SK-N-SH treated with all-trans-retinoic acid at 6 μM for 48 hours (cell line): ENCODE results near the gene ACTRT3.

Experiments used
- ATAC-seq: fragments of 200-7000 bp; cut with Tn5 transposase; 3 replicates; pipeline ENCODE4 v1.9.1; 2020; ENCODE audit warnings: mild to moderate bottlenecking, moderate library complexity
- CREB5 ChIP-seq: fragments of 250-450 bp; sonication (Bioruptor Pico); IDR thresholded peaks from 2 replicates; pipeline ENCODE4 v1.5.1; 2020; ENCODE audit warnings: low read depth, mild to moderate bottlenecking, moderate library complexity
- CSDC2 ChIP-seq: fragments of 250-450 bp; sonication (Bioruptor Pico); IDR thresholded peaks from 2 replicates; pipeline ENCODE4 v1.5.0; 2020; ENCODE audit warnings: mild to moderate bottlenecking, moderate library complexity
- CSRNP3 ChIP-seq: fragments of 250-450 bp; sonication (Bioruptor Pico); IDR thresholded peaks from 2 replicates; pipeline ENCODE4 v1.5.1; 2021; ENCODE audit warnings: mild to moderate bottlenecking, moderate library complexity
- ESRRG ChIP-seq: fragments of 250-450 bp; sonication (Bioruptor Pico); IDR thresholded peaks from 2 replicates; pipeline ENCODE4 v1.6.1; 2021; ENCODE audit warnings: mild to moderate bottlenecking
- GLIS3 ChIP-seq: fragments of 250-450 bp; sonication (Bioruptor Pico); IDR thresholded peaks from 2 replicates; pipeline ENCODE4 v1.5.0; 2020; ENCODE audit warnings: mild to moderate bottlenecking, moderate library complexity
- ISL1 ChIP-seq: fragments of 250-450 bp; sonication (Bioruptor Pico); IDR thresholded peaks from 2 replicates; pipeline ENCODE4 v2.1.2; 2022; ENCODE audit warnings: mild to moderate bottlenecking, moderate library complexity
- OSR1 ChIP-seq: fragments of 250-450 bp; sonication (Bioruptor Pico); IDR thresholded peaks from 2 replicates; pipeline ENCODE4 v1.8.0; 2022; ENCODE audit warnings: moderate library complexity, mild to moderate bottlenecking, inconsistent platforms
- PATZ1 ChIP-seq: fragments of 250-450 bp; sonication (Bioruptor Pico); IDR thresholded peaks from 2 replicates; pipeline ENCODE4 v1.8.0; 2020; ENCODE audit warnings: mild to moderate bottlenecking, moderate library complexity, borderline replicate concordance
- PPARA ChIP-seq: fragments of 250-450 bp; sonication (Bioruptor Pico); IDR thresholded peaks from 2 replicates; pipeline ENCODE4 v1.5.0; 2020; ENCODE audit warnings: mild to moderate bottlenecking, borderline replicate concordance
- RARB ChIP-seq: fragments of 250-450 bp; sonication (Bioruptor Pico); IDR thresholded peaks from 2 replicates; pipeline ENCODE4 v1.8.0; 2021; ENCODE audit warnings: mild to moderate bottlenecking, moderate library complexity
- SNAI2 ChIP-seq: fragments of 250-450 bp; sonication (Bioruptor Pico); IDR thresholded peaks from 2 replicates; pipeline ENCODE4 v1.5.0; 2020; ENCODE audit warnings: mild to moderate bottlenecking, moderate library complexity
- TOX ChIP-seq: fragments of 250-450 bp; sonication (Bioruptor Pico); IDR thresholded peaks from 2 replicates; pipeline ENCODE4 v1.8.0; 2021; ENCODE audit warnings: mild to moderate bottlenecking, moderate library complexity, borderline replicate concordance
- TSHZ2 ChIP-seq: fragments of 250-450 bp; sonication (Bioruptor Pico); IDR thresholded peaks from 2 replicates; pipeline ENCODE4 v1.5.0; 2020; ENCODE audit warnings: mild to moderate bottlenecking, moderate library complexity
- ZC3H10 ChIP-seq: fragments of 250-450 bp; sonication (Bioruptor Pico); IDR thresholded peaks from 2 replicates; pipeline ENCODE4 v1.5.1; 2021; ENCODE audit warnings: mild to moderate bottlenecking, moderate library complexity
- ZFP30 ChIP-seq: fragments of 450-650 bp; formaldehyde crosslinking; IDR thresholded peaks from 2 replicates; pipeline ENCODE4 v1.5.0; 2022; ENCODE audit warnings: mild to moderate bottlenecking, moderate library complexity
- ZNF565 ChIP-seq: fragments of 450-650 bp; formaldehyde crosslinking; conservative IDR thresholded peaks from 2 replicates; pipeline ENCODE4 v1.5.0; 2020; ENCODE audit warnings: low read depth, mild to moderate bottlenecking, moderate library complexity
- ZNF70 ChIP-seq: fragments of 450-650 bp; formaldehyde crosslinking; IDR thresholded peaks from 2 replicates; pipeline ENCODE4 v1.5.0; 2020; ENCODE audit warnings: mild to moderate bottlenecking, moderate library complexity
- ZNF8 ChIP-seq: fragments of 450-650 bp; formaldehyde crosslinking; IDR thresholded peaks from 2 replicates; pipeline ENCODE4 v1.5.0; 2020; ENCODE audit warnings: mild to moderate bottlenecking, moderate library complexity

ACTRT3 gene

GRCh38 chr3:169750665-169751064 lies 18.7 kb downstream of the ACTRT3 start:
- TF ChIP-seq OSR1 (CRISPR knock-in tag), result no peak
- TF ChIP-seq ZNF8, result no peak
- no peak for TF ChIP-seq ZFP30
- no peak for TF ChIP-seq ISL1 (CRISPR knock-in tag)
- no peak for ATAC-seq

GRCh38 chr3:169748670-169749069 lies 20.7 kb downstream of the ACTRT3 start:
- ATAC-seq, result no peak
- TF ChIP-seq ZNF8 (no peak), CSDC2 (CRISPR knock-in tag) (no peak), PPARA (CRISPR knock-in tag) (no peak), TOX (no peak), ESRRG (CRISPR knock-in tag) (no peak), CSRNP3 (CRISPR knock-in tag) (no peak), RARB (no peak)

GRCh38 chr3:169746924-169747323 lies 22.4 kb downstream of the ACTRT3 start:
- no peak for ATAC-seq
- TF ChIP-seq ZNF565 (CRISPR knock-in tag) (no peak), ZC3H10 (CRISPR knock-in tag) (no peak), CSRNP3 (CRISPR knock-in tag) (no peak), TOX (no peak), GLIS3 (CRISPR knock-in tag) (no peak), PATZ1 (CRISPR knock-in tag) (no peak), ZNF8 (no peak), SNAI2 (CRISPR knock-in tag) (no peak), ZNF70 (CRISPR knock-in tag) (no peak), ISL1 (CRISPR knock-in tag) (no peak), PPARA (CRISPR knock-in tag) (no peak)

GRCh38 chr3:169744366-169745054 lies 24.9 kb downstream of the ACTRT3 start:
- ATAC-seq, result 0 out of 3 replicates have a peak, but pooled peaks have one; percentile 37
- no peak for TF ChIP-seq ZNF70 (CRISPR knock-in tag)
- TF ChIP-seq CREB5, result no peak
- TF ChIP-seq PPARA (CRISPR knock-in tag), result no peak
- no peak for TF ChIP-seq TOX

GRCh38 chr3:169739067-169739466 lies 30.3 kb downstream of the ACTRT3 start:
- ATAC-seq, result no peak
- TF ChIP-seq ZC3H10 (CRISPR knock-in tag) (no peak), GLIS3 (CRISPR knock-in tag) (no peak), OSR1 (CRISPR knock-in tag) (no peak), ZNF70 (CRISPR knock-in tag) (no peak), TSHZ2 (CRISPR knock-in tag) (no peak), CSRNP3 (CRISPR knock-in tag) (no peak), CREB5 (no peak), PATZ1 (CRISPR knock-in tag) (no peak)
